Natural killer cell (primary cell): ENCODE results near the gene GAB2. TPM values are rescaled to one million over a fixed set of nuclear protein-coding genes. Genes with fewer than 3 reads are reported as not detected.
"Not testable (repeated sequence)": the region's sequence is repeated elsewhere in the genome, so short reads cannot be mapped to it uniquely, and the experiment has no call there.

Source experiments
- ATAC-seq, 3 donors: fragments of 150-1000 bp in 2 of 3; fragments of 200-7000 bp in 1 of 3; cut with Tn5 transposase; 1 replicate in 1 of 3; 2 replicates in 2 of 3; pipeline ENCODE4 v1.10.0; 2021; ENCODE audit warnings: mild to moderate bottlenecking in 2 of 3, moderate library complexity in 2 of 3
- DNase-seq, 2 donors: peaks; one replicate each; pipeline versions ENCODE4 v3.0.0 to v3.0.0-alpha.2; 2013 to 2021; ENCODE audit warnings: mixed read lengths in 1 of 2
- H3K27ac ChIP-seq: one replicate; pipeline ENCODE4 v1.5.1; 2013; ENCODE audit warnings: mild to moderate bottlenecking, low read length
- H3K27me3 ChIP-seq: one replicate; pipeline ENCODE4 v1.6.1; 2013; ENCODE audit warnings: low read length; ENCODE audit not compliant: control insufficient read depth, insufficient read depth
- H3K36me3 ChIP-seq: one replicate; pipeline ENCODE4 v1.6.1; 2013; ENCODE audit warnings: low read length; ENCODE audit not compliant: control insufficient read depth, insufficient read depth
- H3K4me1 ChIP-seq: one replicate; pipeline ENCODE4 v1.6.1; 2013; ENCODE audit warnings: low read length; ENCODE audit not compliant: control insufficient read depth, insufficient read depth
- H3K4me3 ChIP-seq: one replicate; pipeline ENCODE4 v1.5.1; 2013; ENCODE audit warnings: low read length
- H3K9me3 ChIP-seq: one replicate; pipeline ENCODE4 v1.6.1; 2013; ENCODE audit warnings: low read length; ENCODE audit not compliant: control insufficient read depth, insufficient read depth
- H3K27ac Mint-ChIP-seq, 2 donors: one replicate each; pipeline ENCODE4 v1.8.0; 2022; ENCODE audit warnings: mild to moderate bottlenecking in 2 of 2, mixed read lengths in 2 of 2, moderate library complexity in 1 of 2
- H3K27me3 Mint-ChIP-seq, 2 donors: one replicate each; pipeline ENCODE4 v1.8.0; 2022; ENCODE audit warnings: low read depth in 2 of 2, mixed read lengths in 2 of 2
- H3K36me3 Mint-ChIP-seq: one replicate; pipeline ENCODE4 v1.8.0; 2022; ENCODE audit warnings: mixed read lengths
- H3K4me1 Mint-ChIP-seq, 2 donors: one replicate each; pipeline ENCODE4 v1.8.0; 2022; ENCODE audit warnings: mixed read lengths in 2 of 2
- H3K4me3 Mint-ChIP-seq: one replicate; pipeline ENCODE4 v1.8.0; 2022; ENCODE audit warnings: mild to moderate bottlenecking, moderate library complexity, mixed read lengths
- H3K9me3 Mint-ChIP-seq, 2 donors: one replicate each; pipeline ENCODE4 v1.8.0; 2022; ENCODE audit warnings: mixed read lengths in 2 of 2
- CTCF ChIP-seq: fragments of 200-600 bp; IDR thresholded peaks from one replicate; pipeline ENCODE4 v1.8.0; 2022; ENCODE audit warnings: antibody characterized with exemption
- WGBS: methylation state at CpG from one replicate; pipeline ENCODE4 v1.1.7; 2013; ENCODE audit warnings: missing lambda C conversion rate; ENCODE audit not compliant: insufficient coverage; 5-methylcytosine and 5-hydroxymethylcytosine counted together
- intact Hi-C: fragments of 100-400 bp; cut with micrococcal nuclease; formaldehyde crosslinking; loops from one replicate; pipeline ENCODE4 v1.14.2; 2022
- total RNA-seq, 4 donors: library from RNA; stranded (reverse); fragments of 120-200 nt in 1 of 4; gene quantifications; one replicate each; pipeline versions ENCODE4 v1.2.3 to v1.2.4, GENCODE V29; 2013 to 2022

Gene GAB2
- total RNA-seq, 3 donors from 2014 or later (not counting 1 experiment from before 2014, with no cell fraction given), result 4.3 to 58.4 (median 8.1) TPM

- Mint-ChIP-seq H3K27ac (no peak overlapping the region), H3K4me3 (no peak overlapping the region), H3K9me3 (peaks cover 8 to 11% of the 10 kb centered on the region in 2 donors), H3K27me3 (no peaks in the 10 kb centered on the region), H3K4me1 (no peaks in the 10 kb centered on the region), H3K36me3 (peaks cover 19% of the 10 kb centered on the region)
- ATAC-seq (no peak), DNase-seq (no peak)
- Histone ChIP-seq H3K4me1 (no peaks in the 10 kb centered on the region), H3K27me3 (no peaks in the 10 kb centered on the region), H3K27ac (no peak overlapping the region), H3K9me3 (peaks cover 6% of the 10 kb centered on the region), H3K4me3 (no peak overlapping the region), H3K36me3 (no peaks in the 10 kb centered on the region)
- intact Hi-C loops, result no loop called here
- 95% methylated on average over 1 of the region's 1 CpG for WGBS
- TF ChIP-seq CTCF, result no peak
Measured at GRCh38 chr11:78239781-78240180, 177.8 kb downstream of the GAB2 start.

- Mint-ChIP-seq H3K27me3 (no peaks in the 10 kb centered on the region), H3K4me3 (no peak overlapping the region), H3K4me1 (no peaks in the 10 kb centered on the region), H3K9me3 (peaks cover 6 to 9% of the 10 kb centered on the region in 2 donors), H3K27ac (no peak overlapping the region), H3K36me3 (peaks cover 15% of the 10 kb centered on the region)
- TF ChIP-seq CTCF, result no peak
- no peaks in the 10 kb centered on the region for H3K4me1 ChIP-seq
- no peak overlapping the region for H3K27ac ChIP-seq
- ATAC-seq, result no peak
- intact Hi-C loops, result no loop called here
- H3K36me3 ChIP-seq, result no peaks in the 10 kb centered on the region
- H3K4me3 ChIP-seq, result no peak overlapping the region
- DNase-seq, result no peak
- H3K9me3 ChIP-seq, result peaks cover 6% of the 10 kb centered on the region
- H3K27me3 ChIP-seq, result no peaks in the 10 kb centered on the region
Measured at GRCh38 chr11:78237293-78238046, 180.2 kb downstream of the GAB2 start.

- no peaks in the 10 kb centered on the region for H3K27me3 Mint-ChIP-seq
- intact Hi-C loops, result no loop called here
- Histone ChIP-seq H3K4me3 (no peak overlapping the region), H3K4me1 (no peaks in the 10 kb centered on the region), H3K9me3 (no peaks in the 10 kb centered on the region), H3K36me3 (no peaks in the 10 kb centered on the region), H3K27me3 (no peaks in the 10 kb centered on the region), H3K27ac (no peak overlapping the region)
- H3K27ac Mint-ChIP-seq, result no peak overlapping the region
- DNase-seq (no peak), ATAC-seq (no peak)
- no peaks in the 10 kb centered on the region for H3K36me3 Mint-ChIP-seq
- 98% methylated on average over 5 of the region's 5 CpGs for WGBS
- no peaks in the 10 kb centered on the region for H3K9me3 Mint-ChIP-seq
- H3K4me1 Mint-ChIP-seq, result no peaks in the 10 kb centered on the region
- no peak for TF ChIP-seq CTCF
- no peak overlapping the region for H3K4me3 Mint-ChIP-seq
Measured at GRCh38 chr11:78234006-78234405, 183.6 kb downstream of the GAB2 start.

- H3K4me1 Mint-ChIP-seq, H3K4me3 Mint-ChIP-seq, H3K9me3 ChIP-seq, ATAC-seq, H3K27ac Mint-ChIP-seq, H3K4me1 ChIP-seq, DNase-seq, intact Hi-C loops, H3K27ac ChIP-seq, H3K36me3 Mint-ChIP-seq, H3K9me3 Mint-ChIP-seq, H3K27me3 ChIP-seq, H3K36me3 ChIP-seq, H3K4me3 ChIP-seq, H3K27me3 Mint-ChIP-seq: not testable (repeated sequence)
- WGBS, result 92% methylated on average over 6 of the region's 6 CpGs
Measured at GRCh38 chr11:78233046-78233445, 184.6 kb downstream of the GAB2 start.
